ENCODE results near the gene COG5.

DNA sequence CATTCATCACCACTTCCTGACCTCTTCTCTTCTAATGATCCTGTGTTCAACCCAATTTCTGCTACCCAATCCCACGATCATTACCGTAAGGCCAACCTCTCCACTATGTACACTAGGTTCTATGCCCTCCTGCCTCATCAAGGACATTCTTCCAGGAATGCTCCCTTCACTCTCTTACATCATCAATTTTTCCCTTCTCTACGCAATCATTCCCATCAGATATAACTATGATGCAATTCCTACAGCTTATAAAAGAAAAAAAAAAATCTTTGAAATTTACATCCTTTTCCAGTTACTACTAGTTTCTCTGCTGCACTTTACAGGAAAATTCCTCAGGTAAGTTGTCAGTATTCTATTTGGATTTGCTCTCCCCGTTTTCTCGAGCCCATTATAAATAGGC, 124.7 kb downstream of the COG5 start:
- TF ChIP-seq, protein P1, sequence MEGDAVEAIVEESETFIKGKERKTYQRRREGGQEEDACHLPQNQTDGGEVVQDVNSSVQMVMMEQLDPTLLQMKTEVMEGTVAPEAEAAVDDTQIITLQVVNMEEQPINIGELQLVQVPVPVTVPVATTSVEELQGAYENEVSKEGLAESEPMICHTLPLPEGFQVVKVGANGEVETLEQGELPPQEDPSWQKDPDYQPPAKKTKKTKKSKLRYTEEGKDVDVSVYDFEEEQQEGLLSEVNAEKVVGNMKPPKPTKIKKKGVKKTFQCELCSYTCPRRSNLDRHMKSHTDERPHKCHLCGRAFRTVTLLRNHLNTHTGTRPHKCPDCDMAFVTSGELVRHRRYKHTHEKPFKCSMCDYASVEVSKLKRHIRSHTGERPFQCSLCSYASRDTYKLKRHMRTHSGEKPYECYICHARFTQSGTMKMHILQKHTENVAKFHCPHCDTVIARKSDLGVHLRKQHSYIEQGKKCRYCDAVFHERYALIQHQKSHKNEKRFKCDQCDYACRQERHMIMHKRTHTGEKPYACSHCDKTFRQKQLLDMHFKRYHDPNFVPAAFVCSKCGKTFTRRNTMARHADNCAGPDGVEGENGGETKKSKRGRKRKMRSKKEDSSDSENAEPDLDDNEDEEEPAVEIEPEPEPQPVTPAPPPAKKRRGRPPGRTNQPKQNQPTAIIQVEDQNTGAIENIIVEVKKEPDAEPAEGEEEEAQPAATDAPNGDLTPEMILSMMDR (IDR thresholded peaks at IDR 0.05; ENCODE audit: poor library complexity): no peak
- TF ChIP-seq EZH2phosphoT487 (IDR thresholded peaks at IDR 0.05; ENCODE audit: low read depth, severe bottlenecking, unreplicated experiment): no peak
- no peak for TF ChIP-seq EZH2 (IDR thresholded peaks at IDR 0.05; ENCODE audit: borderline replicate concordance)
